PFSK-1 (cell line): ENCODE measurements around the gene PKN2.

Source experiments
- POLR2AphosphoS5 ChIP-seq: IDR thresholded peaks from 2 replicates; pipeline ENCODE4 v1.6.1; 2012; ENCODE audit warnings: low read depth, mild to moderate bottlenecking, control low read depth, low read length, moderate library complexity
- REST ChIP-seq, 2 experiments: IDR thresholded peaks; 2 replicates each; pipeline versions ENCODE4 v1.6.1 to v1.8.0; 2011 to 2012; ENCODE audit warnings: low read depth in 2 of 2, low read length in 2 of 2, control low read depth in 1 of 2, inconsistent platforms in 1 of 2, mild to moderate bottlenecking in 1 of 2, moderate library complexity in 1 of 2; ENCODE audit not compliant: insufficient read depth in 1 of 2
- SIN3A ChIP-seq: IDR thresholded peaks from 2 replicates; pipeline ENCODE4 v1.6.1; 2012; ENCODE audit warnings: mild to moderate bottlenecking, low read length, moderate library complexity, borderline replicate concordance; ENCODE audit not compliant: insufficient read depth
- TAF1 ChIP-seq: IDR thresholded peaks from 2 replicates; pipeline ENCODE4 v1.6.1; 2012; ENCODE audit warnings: low read length, control low read depth, borderline replicate concordance; ENCODE audit not compliant: insufficient read depth

- TF ChIP-seq REST (IDR thresholded peaks at IDR 0.05; ENCODE audit: insufficient read depth in 1 of 2, low read depth in 2 of 2, low read length in 2 of 2): no peak
- TF ChIP-seq POLR2AphosphoS5: no peak
- TF ChIP-seq TAF1: no peak
- TF ChIP-seq SIN3A: no peak
Observed at GRCh38 chr1:88746916-88747315, 62.8 kb downstream of the PKN2 start.
